Fibroblast of lung (primary cell): ENCODE measurements around the gene SSH2. TPM values are rescaled to one million over a fixed set of nuclear protein-coding genes. Genes with fewer than 3 reads are reported as not detected.

Experiments used
- DNase-seq, 2 donors: peaks; one replicate each; pipeline versions ENCODE4 v3.0.0 to v3.0.0-alpha.2; 2010; ENCODE audit warnings: low read depth in 2 of 2
- H2AFZ ChIP-seq: 2 replicates; pipeline ENCODE4 v1.5.1; 2012; ENCODE audit warnings: low read length, control low read depth, inconsistent platforms
- H3K27ac ChIP-seq: 2 replicates; pipeline ENCODE4 v1.5.1; 2011; ENCODE audit warnings: low read length, control low read depth; ENCODE audit not compliant: insufficient read depth
- H3K27me3 ChIP-seq: 2 replicates; pipeline ENCODE4 v1.5.1; 2011; ENCODE audit warnings: mild to moderate bottlenecking, low read length; ENCODE audit not compliant: control insufficient read depth, insufficient read depth
- H3K36me3 ChIP-seq: 2 replicates; pipeline ENCODE4 v1.5.1; 2011; ENCODE audit warnings: low read length; ENCODE audit not compliant: control insufficient read depth, insufficient read depth
- H3K4me1 ChIP-seq: 2 replicates; pipeline ENCODE4 v1.5.1; 2011; ENCODE audit warnings: low read length; ENCODE audit not compliant: control insufficient read depth, insufficient read depth; ENCODE audit errors: extremely low read depth
- H3K4me2 ChIP-seq: 2 replicates; pipeline ENCODE4 v1.5.1; 2011; ENCODE audit warnings: low read length, control low read depth; ENCODE audit not compliant: insufficient read depth; ENCODE audit errors: extremely low read depth
- H3K4me3 ChIP-seq, 4 experiments: fragments of 200-600 bp in 1 of 4; sonication (generic) in 1 of 4; replicated peaks in 1 of 4; 2 replicates each; pipeline ENCODE4 v1.5.1; 2011 to 2016; ENCODE audit warnings: low read length in 4 of 4, low read depth in 3 of 4, mild to moderate bottlenecking in 3 of 4, control low read depth in 2 of 4, inconsistent platforms in 1 of 4, mixed read lengths in 1 of 4; ENCODE audit not compliant: insufficient read depth in 1 of 4; ENCODE audit errors: control extremely low read depth in 1 of 4
- H3K79me2 ChIP-seq: 2 replicates; pipeline ENCODE4 v1.5.1; 2012; ENCODE audit warnings: mild to moderate bottlenecking, low read length, inconsistent platforms; ENCODE audit not compliant: control insufficient read depth, insufficient read depth
- H3K9ac ChIP-seq: 2 replicates; pipeline ENCODE4 v1.5.1; 2011; ENCODE audit warnings: mild to moderate bottlenecking, low read length, control low read depth; ENCODE audit not compliant: insufficient read depth
- H3K9me3 ChIP-seq: 2 replicates; pipeline ENCODE4 v1.5.1; 2012; ENCODE audit warnings: low read depth, low read length; ENCODE audit not compliant: control insufficient read depth, insufficient read depth
- H4K20me1 ChIP-seq: 2 replicates; pipeline ENCODE4 v1.5.1; 2011; ENCODE audit warnings: low read length; ENCODE audit not compliant: control insufficient read depth, insufficient read depth; ENCODE audit errors: extremely low read depth
- EZH2 ChIP-seq: IDR thresholded peaks from 2 replicates; pipeline ENCODE4 v1.5.1; 2012; ENCODE audit warnings: low read length, control low read depth, mild to moderate bottlenecking; ENCODE audit errors: missing control alignments
- polyA plus RNA-seq, 2 donors: library from polyadenylated mRNA; depleted of rRNA in 1 of 2; stranded (reverse) in 1 of 2; unstranded in 1 of 2; fragments of >200 nt; gene quantifications; 2 replicates each; pipeline ENCODE4 v1.2.1, GENCODE V29; 2011 to 2012; ENCODE audit warnings: missing spikeins in 1 of 2
- total RNA-seq: library from RNA; depleted of rRNA; stranded (reverse); fragments of >200 nt; gene quantifications from 2 replicates; pipeline ENCODE4 v1.2.1, GENCODE V29; 2014
- TF ChIP-seq, protein P1 (sequence below), 2 donors: IDR thresholded peaks in 1 of 2; conservative IDR thresholded peaks in 1 of 2; 1 replicate in 1 of 2; 2 replicates in 1 of 2; pipeline ENCODE4 v1.5.1; 2011 to 2012; ENCODE audit warnings: low read length in 2 of 2, control low read depth in 1 of 2, inconsistent platforms in 1 of 2, low read depth in 1 of 2, mild to moderate bottlenecking in 1 of 2

Gene SSH2
- total and polyA plus RNA-seq, 2 donors (not counting 1 experiment from before 2014, with no cell fraction given) = 21.0 to 30.2 TPM

- H3K4me1 ChIP-seq = peaks cover 15% of the 10 kb centered on the region
- H3K27ac ChIP-seq = peak overlapping the region; percentile 2
Observed at GRCh38 chr17:29640981-29641642, 288.9 kb downstream of the SSH2 start.

GRCh38 chr17:29640413-29640812 lies 289.6 kb downstream of the SSH2 start:
- Histone ChIP-seq H3K4me1 (peaks cover 12% of the 10 kb centered on the region), H3K9ac (no peak overlapping the region)

More at GRCh38 chr17:29640981-29641642, 288.9 kb downstream of the SSH2 start:
- TF ChIP-seq, protein P1, sequence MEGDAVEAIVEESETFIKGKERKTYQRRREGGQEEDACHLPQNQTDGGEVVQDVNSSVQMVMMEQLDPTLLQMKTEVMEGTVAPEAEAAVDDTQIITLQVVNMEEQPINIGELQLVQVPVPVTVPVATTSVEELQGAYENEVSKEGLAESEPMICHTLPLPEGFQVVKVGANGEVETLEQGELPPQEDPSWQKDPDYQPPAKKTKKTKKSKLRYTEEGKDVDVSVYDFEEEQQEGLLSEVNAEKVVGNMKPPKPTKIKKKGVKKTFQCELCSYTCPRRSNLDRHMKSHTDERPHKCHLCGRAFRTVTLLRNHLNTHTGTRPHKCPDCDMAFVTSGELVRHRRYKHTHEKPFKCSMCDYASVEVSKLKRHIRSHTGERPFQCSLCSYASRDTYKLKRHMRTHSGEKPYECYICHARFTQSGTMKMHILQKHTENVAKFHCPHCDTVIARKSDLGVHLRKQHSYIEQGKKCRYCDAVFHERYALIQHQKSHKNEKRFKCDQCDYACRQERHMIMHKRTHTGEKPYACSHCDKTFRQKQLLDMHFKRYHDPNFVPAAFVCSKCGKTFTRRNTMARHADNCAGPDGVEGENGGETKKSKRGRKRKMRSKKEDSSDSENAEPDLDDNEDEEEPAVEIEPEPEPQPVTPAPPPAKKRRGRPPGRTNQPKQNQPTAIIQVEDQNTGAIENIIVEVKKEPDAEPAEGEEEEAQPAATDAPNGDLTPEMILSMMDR (conservative IDR thresholded peaks at IDR 0.05 in 1 of 2, IDR thresholded peaks at IDR 0.05 in 1 of 2; ENCODE audit: low read depth in 1 of 2, low read length in 2 of 2) = no peak
- TF ChIP-seq EZH2 = no peak
- Histone ChIP-seq H3K4me2 (no peak overlapping the region), H3K4me3 (no peak overlapping the region), H4K20me1 (no peaks in the 10 kb centered on the region), H3K9me3 (no peaks in the 10 kb centered on the region), H3K27me3 (no peaks in the 10 kb centered on the region), H3K36me3 (no peaks in the 10 kb centered on the region), H3K79me2 (no peaks in the 10 kb centered on the region), H2AFZ (no peak overlapping the region), H3K9ac (no peak overlapping the region)
- peak in 1 of 2 donors; percentile 17 for DNase-seq

DNA sequence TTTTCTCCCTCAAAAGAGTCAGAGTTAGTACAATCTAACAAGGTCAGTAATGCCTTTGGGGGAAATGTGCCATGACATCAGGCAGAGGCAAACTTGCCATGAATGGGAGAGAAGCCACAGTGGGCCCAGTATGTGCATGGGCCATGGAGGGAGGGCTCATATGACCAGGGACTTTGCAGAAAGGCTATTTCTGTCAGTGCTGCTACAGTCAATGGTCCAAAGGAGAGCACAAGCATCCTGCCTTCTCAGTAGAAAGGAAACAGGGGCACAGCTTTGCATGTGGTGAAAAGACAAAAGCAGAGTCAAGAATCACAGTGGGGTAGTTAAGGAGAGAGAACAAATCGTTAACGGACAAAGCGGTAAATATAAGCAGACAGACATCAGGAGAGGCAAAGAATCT lies 296.1 kb downstream of the SSH2 start:
- DNase-seq = no peak
- Histone ChIP-seq H4K20me1 (no peaks in the 10 kb centered on the region), H3K4me2 (no peak overlapping the region), H3K36me3 (peaks cover 8% of the 10 kb centered on the region), H3K9me3 (no peaks in the 10 kb centered on the region), H3K79me2 (no peaks in the 10 kb centered on the region), H3K27ac (no peak overlapping the region), H3K4me1 (no peaks in the 10 kb centered on the region), H2AFZ (no peak overlapping the region), H3K27me3 (no peaks in the 10 kb centered on the region), H3K9ac (no peak overlapping the region), H3K4me3 (no peak overlapping the region)
- TF ChIP-seq, protein P1 (conservative IDR thresholded peaks at IDR 0.05 in 1 of 2, IDR thresholded peaks at IDR 0.05 in 1 of 2; ENCODE audit: low read depth in 1 of 2, low read length in 2 of 2) = no peak
- TF ChIP-seq EZH2 = no peak

More at GRCh38 chr17:29640413-29640812, 289.6 kb downstream of the SSH2 start:
- no peaks in the 10 kb centered on the region for H3K27me3 ChIP-seq
- no peaks in the 10 kb centered on the region for H3K36me3 ChIP-seq
- H3K9me3 ChIP-seq = no peaks in the 10 kb centered on the region
- no peak overlapping the region for H3K4me2 ChIP-seq
- H3K79me2 ChIP-seq = no peaks in the 10 kb centered on the region
- H4K20me1 ChIP-seq = no peaks in the 10 kb centered on the region
- no peak overlapping the region for H2AFZ ChIP-seq
- no peak overlapping the region for H3K27ac ChIP-seq
- peak; percentile 46 to 60 for DNase-seq
- TF ChIP-seq, protein P1 (conservative IDR thresholded peaks at IDR 0.05 in 1 of 2, IDR thresholded peaks at IDR 0.05 in 1 of 2; ENCODE audit: low read depth in 1 of 2, low read length in 2 of 2) = no peak
- no peak for TF ChIP-seq EZH2
- no peak overlapping the region for H3K4me3 ChIP-seq
